ENCODE measurements around the gene EFNB2.

Gene EFNB2

GRCh38 chr13:106551350-106551749 lies 15.9 kb upstream of the EFNB2 start:
- no peak for DNase-seq (ENCODE audit: low read depth in 2 of 3, low spot score in 2 of 3)

- no peak for DNase-seq (ENCODE audit: low read depth in 2 of 3, low spot score in 2 of 3)
These were observed 15.2 kb upstream of the EFNB2 start for GRCh38 chr13:106550570-106551135.

DNA sequence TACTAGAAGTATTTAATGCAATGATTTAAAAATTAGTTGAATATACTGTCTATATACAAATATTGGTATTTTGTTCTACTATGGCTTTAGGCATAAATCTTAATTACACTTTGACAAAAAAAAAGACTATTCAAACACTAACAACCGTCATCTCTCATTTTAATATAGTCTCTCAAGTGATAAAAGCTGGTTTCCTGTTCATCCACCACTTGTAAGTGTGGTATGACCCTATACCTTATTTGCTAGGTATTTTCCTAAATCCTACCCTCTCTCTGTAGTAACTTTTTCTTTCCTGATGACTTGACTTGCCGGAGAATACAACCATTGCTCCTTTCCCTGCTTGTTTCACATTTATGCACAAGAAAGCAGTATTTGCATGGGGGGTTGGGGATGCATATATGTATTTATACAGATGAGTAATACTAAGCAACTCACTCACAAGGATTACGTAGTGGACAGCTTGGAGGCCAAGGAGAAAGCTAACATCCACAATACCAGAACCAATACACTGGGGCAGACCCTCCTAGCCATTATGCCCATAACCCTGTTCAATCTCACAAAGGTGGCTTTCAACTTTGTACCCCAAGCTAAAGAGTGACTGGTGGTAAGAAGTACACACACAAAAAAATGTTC lies 12.7 kb upstream of the EFNB2 start:
- DNase-seq (ENCODE audit: low read depth in 2 of 3, low spot score in 2 of 3): no peak

DNA sequence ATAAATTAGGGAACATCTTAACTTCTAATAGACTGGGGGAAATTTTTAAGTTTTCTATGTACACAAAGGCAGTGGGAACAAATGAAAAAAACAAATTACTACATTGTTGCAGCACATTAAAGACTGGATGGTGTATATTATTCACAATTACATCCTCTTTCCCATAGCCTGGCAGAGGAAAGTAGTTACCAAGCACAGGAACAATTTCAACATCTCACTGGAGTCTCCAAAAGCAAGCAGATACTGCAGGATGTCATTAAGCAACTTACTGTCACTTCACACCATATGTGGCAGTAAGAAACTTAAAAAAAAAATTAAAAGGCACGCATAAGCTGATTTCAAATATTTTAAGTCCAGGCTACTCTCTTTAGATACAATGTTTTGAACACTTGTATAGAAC lies 6.4 kb upstream of the EFNB2 start:
- no peak for DNase-seq (ENCODE audit: low read depth in 2 of 3, low spot score in 2 of 3)

- no peak for DNase-seq (ENCODE audit: low read depth in 2 of 3, low spot score in 2 of 3)
These were observed 5.2 kb upstream of the EFNB2 start for GRCh38 chr13:106540613-106541012.

DNA sequence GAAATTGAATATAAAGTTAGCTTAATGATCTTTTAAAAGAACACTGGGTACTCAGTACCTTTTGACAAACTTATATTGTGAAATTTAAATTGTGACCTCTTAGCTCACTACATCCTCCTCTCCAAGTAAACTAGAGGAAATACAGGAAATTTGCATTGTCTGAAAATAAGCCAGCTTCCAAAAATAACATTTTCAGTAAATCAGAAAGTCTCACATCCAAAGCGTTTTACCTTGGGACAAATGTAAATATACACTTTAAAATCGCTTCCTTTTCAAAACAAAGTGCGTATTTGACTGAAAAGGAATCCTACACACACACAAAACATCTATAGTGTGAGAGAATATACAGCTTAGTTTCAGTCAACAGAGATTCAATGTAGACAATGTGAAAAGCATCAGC lies 2.1 kb upstream of the EFNB2 start:
- no peak for DNase-seq (ENCODE audit: low read depth in 2 of 3, low spot score in 2 of 3)

DNA sequence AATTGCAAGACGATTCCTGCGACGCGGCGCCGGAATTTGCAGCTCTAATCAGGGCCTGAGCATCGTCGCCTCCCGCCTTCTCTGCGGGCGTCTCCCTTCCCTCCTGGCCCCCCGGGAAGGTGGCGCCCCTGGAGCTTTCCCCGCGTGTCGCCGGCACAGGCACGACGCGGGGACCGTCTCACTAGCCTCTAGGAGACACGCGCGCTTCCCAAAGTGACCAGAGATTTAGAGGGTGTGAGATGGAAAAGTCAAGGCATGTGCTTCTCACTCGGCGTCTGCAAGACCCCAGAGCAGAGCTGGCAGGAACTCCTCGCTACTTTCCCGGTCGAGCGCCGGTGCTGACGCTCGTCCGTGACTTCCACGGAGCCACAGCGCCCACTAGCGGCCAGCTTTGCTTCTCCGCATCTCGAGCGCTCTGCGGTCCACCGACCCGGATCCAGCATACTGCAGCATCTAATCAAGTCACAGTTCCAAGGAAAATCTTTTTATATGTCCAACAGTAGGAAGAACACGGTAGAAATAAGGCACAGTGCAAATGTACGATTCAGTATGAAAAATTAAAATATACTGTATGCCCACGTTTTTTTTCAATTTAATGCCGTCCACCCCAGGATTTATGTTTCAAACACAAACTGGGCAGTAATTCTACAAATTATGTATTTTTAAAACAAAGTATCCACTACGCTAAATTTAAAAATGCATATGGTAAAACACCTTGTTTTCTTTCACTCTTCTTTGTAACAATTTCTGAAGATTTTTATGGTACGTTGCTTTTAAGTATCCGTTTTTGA lies 977 bp upstream of the EFNB2 start:
- peak in 2 of 3 experiments; percentile 85 to 88 for DNase-seq (ENCODE audit: low read depth in 2 of 3, low spot score in 2 of 3)

DNA sequence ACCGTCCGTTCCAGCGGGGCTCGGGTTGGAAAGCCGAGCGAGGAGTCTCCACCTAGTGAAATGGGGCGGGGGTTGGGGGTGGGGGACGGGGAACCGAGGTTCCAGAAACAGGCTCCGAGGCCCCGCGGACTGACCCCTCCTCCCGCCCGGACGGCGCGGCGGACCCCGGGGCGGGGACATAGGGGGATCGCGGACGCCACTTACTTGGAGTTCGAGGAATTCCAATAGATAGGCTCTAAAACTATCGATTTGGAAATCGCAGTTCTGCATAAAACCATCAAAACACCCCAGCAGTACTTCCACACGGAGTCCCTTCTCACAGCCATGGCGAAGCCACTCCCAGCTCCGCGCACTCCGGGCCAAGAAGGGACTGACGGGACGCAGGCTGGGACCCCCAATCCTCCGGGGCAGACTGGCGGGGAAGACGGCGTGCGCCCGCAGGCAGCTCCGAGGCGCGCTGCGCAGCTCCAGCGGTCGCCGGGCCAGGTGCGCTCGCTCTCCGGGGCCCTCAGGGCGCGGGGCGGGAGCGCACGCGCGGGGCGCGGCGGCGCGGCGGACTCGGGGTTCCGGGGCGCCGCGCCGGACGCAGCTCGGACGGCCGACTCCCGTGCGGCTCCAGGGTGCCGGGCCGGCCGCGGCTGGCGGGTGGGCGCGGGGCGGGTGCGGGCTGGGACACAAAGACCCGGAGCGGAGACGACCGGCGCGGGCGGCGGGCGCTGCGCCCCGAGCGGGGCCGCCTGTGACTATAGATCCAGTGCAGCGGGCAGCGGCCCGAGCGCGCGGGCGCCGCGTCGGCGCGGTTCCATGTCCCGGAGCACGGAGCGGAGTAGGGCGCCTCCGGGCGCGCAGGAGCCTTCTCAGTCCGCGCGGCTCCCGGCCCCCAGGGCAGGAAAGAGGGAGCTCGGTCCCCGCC lies 567 bp downstream of the EFNB2 start:
- no peak for DNase-seq (ENCODE audit: low read depth in 2 of 3, low spot score in 2 of 3)

- peak in 1 of 3 experiments; percentile 3 for DNase-seq (ENCODE audit: low read depth in 2 of 3, low spot score in 2 of 3)
These were observed 1.4 kb downstream of the EFNB2 start for GRCh38 chr13:106533943-106534638.

DNA sequence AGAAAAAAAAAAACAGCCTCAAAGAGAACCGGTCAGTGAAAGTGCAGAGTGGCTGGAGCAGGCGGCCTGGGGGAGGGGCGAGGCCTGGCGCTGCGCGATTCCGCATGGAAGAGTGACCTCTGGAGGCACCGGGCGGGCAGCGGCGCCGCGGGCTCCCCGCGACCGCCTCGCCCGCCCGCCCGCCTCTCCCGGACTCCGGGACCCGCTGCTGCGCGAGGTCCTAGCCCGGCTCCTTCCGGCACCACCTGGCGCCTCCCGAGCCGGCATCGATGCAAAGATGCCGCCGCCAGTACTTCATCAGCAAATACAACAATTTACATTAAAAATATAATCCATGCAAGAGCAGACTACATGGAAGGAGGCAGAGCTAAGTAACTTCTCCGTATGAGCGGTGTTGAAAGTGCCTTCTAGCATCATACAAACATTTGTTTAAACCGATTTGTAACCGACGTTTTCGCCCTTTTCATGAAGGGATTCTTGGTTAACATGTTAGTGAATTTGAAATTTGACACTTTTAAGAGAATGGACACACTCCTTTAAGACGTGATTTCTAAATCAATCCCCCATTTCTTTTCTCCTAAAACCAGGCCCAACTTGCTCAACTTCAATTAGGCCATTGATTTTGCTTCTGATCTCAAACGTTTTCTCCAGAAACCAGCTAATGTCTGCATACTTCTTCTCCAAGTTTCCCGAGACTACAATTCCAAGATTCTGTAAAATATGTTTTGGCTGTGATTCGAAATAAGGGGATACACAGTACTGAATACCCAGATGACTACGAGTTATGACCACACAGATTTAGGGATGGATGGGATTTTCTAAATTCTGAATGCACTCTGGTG lies 2.1 kb downstream of the EFNB2 start:
- no peak for DNase-seq (ENCODE audit: low read depth in 2 of 3, low spot score in 2 of 3)

GRCh38 chr13:106532111-106532929 lies 3.1 kb downstream of the EFNB2 start:
- DNase-seq (ENCODE audit: low read depth in 2 of 3, low spot score in 2 of 3): no peak

DNA sequence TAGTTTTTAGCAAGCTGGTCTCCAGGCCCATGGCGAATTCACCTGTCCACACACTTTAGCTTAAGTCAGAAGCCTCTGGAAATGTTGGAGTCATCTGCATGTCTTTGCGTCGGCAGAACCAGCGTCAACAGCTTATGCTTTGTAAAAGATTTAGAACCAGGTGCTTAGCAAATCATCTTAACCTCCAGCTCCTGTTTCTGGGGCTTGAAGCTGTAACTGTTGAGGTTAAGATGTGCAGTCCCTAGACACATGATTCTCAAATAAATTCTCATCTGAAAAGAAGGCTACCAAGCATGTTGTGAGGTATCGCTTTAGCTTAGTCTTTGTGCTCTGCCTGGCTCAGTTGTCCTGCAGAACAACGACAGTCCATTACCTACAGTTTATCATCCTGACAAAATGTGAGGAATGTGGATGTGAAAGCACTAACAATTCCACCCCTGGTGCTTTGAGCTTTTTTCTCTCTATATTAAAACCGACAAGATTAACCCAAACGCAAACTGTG lies 4.4 kb downstream of the EFNB2 start:
- DNase-seq (ENCODE audit: low read depth in 2 of 3, low spot score in 2 of 3): no peak

GRCh38 chr13:106530171-106530851 lies 5.2 kb downstream of the EFNB2 start:
- DNase-seq (ENCODE audit: low read depth in 2 of 3, low spot score in 2 of 3): no peak

GRCh38 chr13:106529415-106530170 lies 5.9 kb downstream of the EFNB2 start:
- DNase-seq (ENCODE audit: low read depth in 2 of 3, low spot score in 2 of 3): no peak

GRCh38 chr13:106528718-106529414 lies 6.6 kb downstream of the EFNB2 start:
- DNase-seq (ENCODE audit: low read depth in 2 of 3, low spot score in 2 of 3): no peak

GRCh38 chr13:106527826-106528225 lies 7.6 kb downstream of the EFNB2 start:
- no peak for DNase-seq (ENCODE audit: low read depth in 2 of 3, low spot score in 2 of 3)

DNA sequence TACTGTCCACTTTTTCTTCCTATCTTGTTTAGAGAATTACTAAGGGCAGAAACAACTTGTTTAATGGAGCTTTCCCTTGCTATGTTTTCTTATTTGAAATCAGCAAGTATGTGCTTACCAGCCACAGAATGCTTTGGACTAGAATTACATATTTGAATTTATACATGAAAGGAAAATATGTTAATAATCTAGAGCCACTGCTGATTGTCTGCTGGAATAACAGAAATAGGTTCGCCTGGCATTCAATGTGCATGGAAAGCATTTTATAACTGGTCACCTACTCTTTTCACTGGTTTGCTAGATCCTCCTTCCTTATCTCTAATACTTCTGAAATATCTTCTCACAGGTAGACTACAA lies 8.0 kb downstream of the EFNB2 start:
- no peak for DNase-seq (ENCODE audit: low read depth in 2 of 3, low spot score in 2 of 3)

Measured in activated CD8-positive, alpha-beta memory T cell treated with anti-CD3 and anti-CD28 coated beads for 48 hours (primary cell).